Loucy (cell line): Measurements from ENCODE around the gene TCTN2.

Experiments used
- H2AFZ ChIP-seq: fragments of 200-600 bp; sonication (generic); 2 replicates; pipeline ENCODE4 v1.6.0; 2016; ENCODE audit warnings: antibody characterized with exemption, mild to moderate bottlenecking, low read length, moderate library complexity
- H3F3A ChIP-seq: fragments of 200-600 bp; 2 replicates; pipeline ENCODE4 v1.6.0; 2016; ENCODE audit warnings: antibody characterized with exemption, low read depth, mild to moderate bottlenecking
- H3K27me3 ChIP-seq: fragments of 200-600 bp; sonication (generic); 2 replicates; pipeline ENCODE4 v1.6.1; 2014; ENCODE audit warnings: low read length, mild to moderate bottlenecking; ENCODE audit not compliant: insufficient read depth, poor library complexity, severe bottlenecking
- H3K36me3 ChIP-seq: fragments of 200-600 bp; sonication (generic); 2 replicates; pipeline ENCODE4 v1.6.1; 2016; ENCODE audit warnings: low read length; ENCODE audit not compliant: insufficient read depth
- H3K4me1 ChIP-seq: fragments of 200-600 bp; sonication (generic); 2 replicates; pipeline ENCODE4 v1.5.1; 2014; ENCODE audit warnings: low read length, mild to moderate bottlenecking; ENCODE audit not compliant: insufficient read depth, poor library complexity, severe bottlenecking
- H3K4me2 ChIP-seq: fragments of 200-600 bp; sonication (generic); 2 replicates; pipeline ENCODE4 v1.6.0; 2014; ENCODE audit warnings: antibody characterized with exemption, low read length, low read depth, mild to moderate bottlenecking; ENCODE audit not compliant: poor library complexity, severe bottlenecking
- H3K4me3 ChIP-seq: fragments of 200-600 bp; sonication (generic); 2 replicates; pipeline ENCODE4 v1.5.1; 2014; ENCODE audit warnings: low read length, mild to moderate bottlenecking, mixed read lengths; ENCODE audit not compliant: poor library complexity, severe bottlenecking
- H3K79me2 ChIP-seq: fragments of 200-600 bp; sonication (generic); 2 replicates; pipeline ENCODE4 v1.6.1; 2014; ENCODE audit warnings: low read length; ENCODE audit not compliant: insufficient read depth
- H3K9ac ChIP-seq: fragments of 200-600 bp; sonication (generic); 2 replicates; pipeline ENCODE4 v1.6.0; 2014; ENCODE audit warnings: mild to moderate bottlenecking, low read depth, low read length, moderate library complexity; ENCODE audit not compliant: poor library complexity, severe bottlenecking
- H3K9me2 ChIP-seq: fragments of 200-600 bp; sonication (generic); replicated peaks from 2 replicates; pipeline ENCODE4 v1.6.1; 2016; ENCODE audit warnings: low read depth, low read length, mixed read lengths
- H3K9me3 ChIP-seq: fragments of 200-600 bp; sonication (generic); 2 replicates; pipeline ENCODE4 v1.6.1; 2014; ENCODE audit warnings: mild to moderate bottlenecking, antibody characterized with exemption, low read length, low read depth; ENCODE audit not compliant: insufficient read depth
- H4K20me1 ChIP-seq: fragments of 200-600 bp; sonication (generic); 2 replicates; pipeline ENCODE4 v1.6.0; 2014; ENCODE audit warnings: antibody characterized with exemption, low read length, mild to moderate bottlenecking; ENCODE audit not compliant: insufficient read depth, poor library complexity, severe bottlenecking
- EZH2phosphoT487 ChIP-seq: fragments of 200-600 bp; IDR thresholded peaks from 2 replicates; pipeline ENCODE4 v1.6.1; 2018; ENCODE audit warnings: antibody characterized with exemption, mild to moderate bottlenecking, moderate library complexity, borderline replicate concordance
- TF ChIP-seq, protein P1 (sequence below): fragments of 200-600 bp; sonication (generic); conservative IDR thresholded peaks from 2 replicates; pipeline ENCODE4 v1.5.1; 2014; ENCODE audit warnings: mild to moderate bottlenecking, antibody characterized with exemption, low read length

The TCTN2 gene

GRCh38 chr12:123717350-123717749, 46.4 kb downstream of the TCTN2 start:
- TF ChIP-seq, protein P1, sequence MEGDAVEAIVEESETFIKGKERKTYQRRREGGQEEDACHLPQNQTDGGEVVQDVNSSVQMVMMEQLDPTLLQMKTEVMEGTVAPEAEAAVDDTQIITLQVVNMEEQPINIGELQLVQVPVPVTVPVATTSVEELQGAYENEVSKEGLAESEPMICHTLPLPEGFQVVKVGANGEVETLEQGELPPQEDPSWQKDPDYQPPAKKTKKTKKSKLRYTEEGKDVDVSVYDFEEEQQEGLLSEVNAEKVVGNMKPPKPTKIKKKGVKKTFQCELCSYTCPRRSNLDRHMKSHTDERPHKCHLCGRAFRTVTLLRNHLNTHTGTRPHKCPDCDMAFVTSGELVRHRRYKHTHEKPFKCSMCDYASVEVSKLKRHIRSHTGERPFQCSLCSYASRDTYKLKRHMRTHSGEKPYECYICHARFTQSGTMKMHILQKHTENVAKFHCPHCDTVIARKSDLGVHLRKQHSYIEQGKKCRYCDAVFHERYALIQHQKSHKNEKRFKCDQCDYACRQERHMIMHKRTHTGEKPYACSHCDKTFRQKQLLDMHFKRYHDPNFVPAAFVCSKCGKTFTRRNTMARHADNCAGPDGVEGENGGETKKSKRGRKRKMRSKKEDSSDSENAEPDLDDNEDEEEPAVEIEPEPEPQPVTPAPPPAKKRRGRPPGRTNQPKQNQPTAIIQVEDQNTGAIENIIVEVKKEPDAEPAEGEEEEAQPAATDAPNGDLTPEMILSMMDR = no peak
- TF ChIP-seq EZH2phosphoT487 = no peak
- Histone ChIP-seq H3K27me3 (no peaks in the 10 kb centered on the region), H3F3A (no peaks in the 10 kb centered on the region), H3K36me3 (peaks cover 16% of the 10 kb centered on the region; the same call in 1 of the 2 replicates), H3K4me3 (no peak overlapping the region), H4K20me1 (peaks cover 25% of the 10 kb centered on the region), H2AFZ (no peak overlapping the region), H3K9me3 (no peaks in the 10 kb centered on the region), H3K9me2 (no peaks in the 10 kb centered on the region), H3K9ac (no peak overlapping the region), H3K4me2 (no peak overlapping the region), H3K4me1 (peaks cover 27% of the 10 kb centered on the region), H3K79me2 (peaks cover 29% of the 10 kb centered on the region)

- Histone ChIP-seq H3K9me3 (no peaks in the 10 kb centered on the region), H3F3A (no peaks in the 10 kb centered on the region), H3K4me1 (peaks cover 2% of the 10 kb centered on the region), H3K79me2 (peaks cover 2% of the 10 kb centered on the region), H2AFZ (no peak overlapping the region), H3K9ac (no peak overlapping the region), H4K20me1 (peaks cover 5% of the 10 kb centered on the region), H3K36me3 (peaks cover 27% of the 10 kb centered on the region; the same call in 1 of the 2 replicates), H3K27me3 (no peaks in the 10 kb centered on the region), H3K9me2 (no peaks in the 10 kb centered on the region), H3K4me3 (no peak overlapping the region), H3K4me2 (no peak overlapping the region)
- TF ChIP-seq, protein P1 = no peak
- no peak for TF ChIP-seq EZH2phosphoT487
These were observed 49.4 kb downstream of the TCTN2 start for GRCh38 chr12:123720141-123720814.

DNA sequence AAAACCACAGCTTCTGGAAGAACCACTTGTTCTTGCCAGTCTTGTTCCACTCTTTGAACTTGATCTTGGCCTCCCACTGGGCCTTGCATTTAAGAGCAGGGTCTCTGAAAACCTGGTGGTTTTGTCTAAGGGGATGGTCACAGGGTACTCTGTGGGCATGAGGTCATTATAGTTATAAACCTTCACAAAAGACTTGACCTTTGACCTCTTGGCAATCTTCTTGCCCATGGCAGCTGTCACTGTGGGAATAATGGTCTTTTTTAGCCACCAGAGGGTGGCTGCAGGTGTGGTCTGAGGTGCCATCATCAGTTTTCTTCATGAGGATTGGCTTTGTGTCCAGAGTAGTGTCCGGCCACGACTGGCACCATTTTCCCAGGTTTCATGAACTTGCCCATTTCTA, 50.3 kb downstream of the TCTN2 start:
- H3K79me2 ChIP-seq = no peaks in the 10 kb centered on the region
- H3K36me3 ChIP-seq = peaks cover 33% of the 10 kb centered on the region; the same call in 1 of the 2 replicates
- H2AFZ ChIP-seq = no peak overlapping the region
- H3K4me2 ChIP-seq = no peak overlapping the region
- H3K9me2 ChIP-seq = no peaks in the 10 kb centered on the region
- no peak overlapping the region for H3K9ac ChIP-seq
- no peaks in the 10 kb centered on the region for H3F3A ChIP-seq
- no peak overlapping the region for H3K4me3 ChIP-seq
- no peaks in the 10 kb centered on the region for H3K27me3 ChIP-seq
- no peak for TF ChIP-seq EZH2phosphoT487
- TF ChIP-seq, protein P1 = no peak
- no peaks in the 10 kb centered on the region for H3K9me3 ChIP-seq
- no peaks in the 10 kb centered on the region for H3K4me1 ChIP-seq
- H4K20me1 ChIP-seq = no peaks in the 10 kb centered on the region
